SHP77 treated with DMSO at 0.1 percent for 48 hours (cell line): Measurements from ENCODE around the gene MT1G.
"Not testable (repeated sequence)": the region's sequence is repeated elsewhere in the genome, so short reads cannot be mapped to it uniquely, and the experiment has no call there.

ENCODE experiments used
- DNase-seq: peaks from one replicate; lab custom pipeline; 2025; lab: John Stamatoyannopoulos, UW

MT1G gene

DNA sequence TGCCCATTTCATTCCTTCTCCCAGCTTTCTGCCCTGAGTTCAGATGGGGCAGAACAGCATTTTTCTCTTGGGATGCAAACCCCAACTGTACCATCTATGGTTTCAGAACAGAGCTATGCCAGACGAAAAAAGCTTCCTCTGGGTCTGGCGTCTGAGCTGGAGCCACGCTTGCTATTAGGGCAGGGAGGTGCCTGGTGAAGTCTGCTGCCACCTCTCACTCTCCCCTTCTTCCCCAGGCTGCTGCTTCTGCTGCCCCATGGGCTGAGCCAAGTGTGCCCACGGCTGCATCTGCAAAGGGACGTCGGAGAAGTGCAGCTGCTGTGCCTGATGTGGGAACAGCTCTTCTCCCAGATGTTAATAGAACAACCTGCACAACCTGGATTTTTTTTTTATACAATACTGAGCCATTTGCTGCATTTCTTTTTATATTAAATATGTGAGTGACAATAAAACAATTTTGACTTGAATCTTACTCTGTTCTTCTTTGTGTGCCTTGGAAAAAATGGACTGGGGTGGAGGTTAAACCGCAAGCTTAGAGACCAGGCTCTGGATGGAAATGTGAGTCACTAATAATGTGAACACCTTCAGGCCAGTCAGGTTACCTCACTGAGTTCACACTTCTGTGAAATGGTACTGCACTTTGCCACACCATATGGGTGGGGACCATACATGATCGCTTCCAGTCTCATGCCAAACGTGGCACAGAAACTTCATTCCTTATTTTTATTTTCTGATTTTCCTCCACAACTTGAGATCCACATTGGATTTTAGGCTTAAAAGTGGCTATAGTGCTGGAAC lies 31.1 kb downstream of the MT1G start:
- DNase-seq, result no peak

DNA sequence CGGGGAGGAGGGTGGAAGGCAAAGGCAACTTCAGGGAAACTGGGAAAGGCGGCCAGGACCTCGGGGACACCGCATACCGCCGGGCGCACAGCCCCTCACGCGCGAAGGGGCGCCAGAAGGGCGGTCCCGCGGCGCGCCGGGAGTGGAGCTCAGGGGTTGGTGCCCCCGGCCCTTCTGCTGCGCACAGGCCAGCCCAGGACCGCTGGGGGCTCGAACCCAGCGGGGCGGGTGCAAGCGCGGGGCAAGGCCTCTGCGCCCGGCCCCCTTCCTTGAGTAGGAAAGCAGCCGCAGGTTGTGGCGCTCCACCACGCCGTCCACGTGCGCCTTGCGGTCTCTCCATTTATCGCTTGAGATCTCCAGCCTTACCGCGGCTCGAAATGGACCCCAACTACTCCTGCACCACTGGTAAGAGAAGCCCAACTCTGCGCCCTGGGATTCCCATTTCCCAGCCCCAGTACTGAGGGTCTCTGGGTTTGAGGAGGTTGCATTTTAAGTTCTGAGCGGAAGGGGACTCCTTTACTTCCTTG lies 32.4 kb downstream of the MT1G start:
- no peak for DNase-seq

DNA sequence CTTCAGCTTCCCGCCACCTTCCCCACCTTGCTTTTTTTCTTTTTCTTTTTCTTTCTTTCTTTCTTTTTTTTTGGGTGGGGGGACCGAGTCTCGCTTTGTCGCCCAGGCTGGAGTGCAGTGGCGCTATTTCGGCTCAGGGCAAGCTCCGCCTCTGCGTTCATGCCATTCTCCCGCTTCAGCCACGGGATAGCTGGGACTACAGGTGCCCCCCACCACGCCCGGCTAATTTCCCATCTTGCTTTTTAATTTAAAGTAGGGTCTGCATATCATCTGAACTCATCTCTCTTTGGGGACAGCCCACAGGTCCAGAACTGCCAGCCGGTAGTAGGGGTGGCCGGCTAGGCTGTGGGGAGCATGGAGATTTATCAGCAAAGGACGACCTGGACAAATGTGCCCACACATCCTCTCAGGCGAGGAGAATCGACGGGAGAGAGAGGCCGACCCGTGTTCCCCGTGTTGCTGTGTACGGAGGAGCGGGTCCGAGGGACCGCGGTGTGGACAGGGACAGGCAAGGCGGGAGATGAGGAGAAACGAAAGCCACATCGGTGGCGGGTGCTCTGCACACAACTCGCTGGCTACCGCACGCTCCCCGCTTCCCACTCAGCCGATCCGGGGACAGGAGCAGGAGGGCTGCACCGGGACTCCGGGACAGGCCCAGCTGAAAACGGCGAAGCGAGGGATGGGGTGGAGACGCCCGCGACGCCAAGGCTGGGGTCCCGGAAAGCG lies 33.0 kb downstream of the MT1G start:
- DNase-seq, result no peak

DNA sequence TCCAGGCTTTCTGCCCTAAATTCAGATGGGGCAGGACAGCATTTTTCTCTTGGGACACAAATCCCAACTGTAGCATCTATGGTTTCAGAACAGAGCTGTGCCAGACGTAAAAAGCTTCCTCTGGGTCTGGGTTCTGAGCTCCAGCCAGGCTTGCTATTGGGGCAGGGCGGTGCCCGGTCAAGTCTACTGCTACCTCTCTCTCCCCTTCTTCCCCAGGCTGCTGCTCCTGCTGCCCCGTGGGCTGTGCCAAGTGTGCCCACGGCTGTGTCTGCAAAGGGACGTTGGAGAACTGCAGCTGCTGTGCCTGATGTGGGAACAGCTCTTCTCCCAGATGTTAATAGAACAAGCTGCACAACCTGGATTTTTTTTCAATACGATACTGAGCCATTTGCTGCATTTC lies 34.3 kb downstream of the MT1G start:
- no peak for DNase-seq

DNA sequence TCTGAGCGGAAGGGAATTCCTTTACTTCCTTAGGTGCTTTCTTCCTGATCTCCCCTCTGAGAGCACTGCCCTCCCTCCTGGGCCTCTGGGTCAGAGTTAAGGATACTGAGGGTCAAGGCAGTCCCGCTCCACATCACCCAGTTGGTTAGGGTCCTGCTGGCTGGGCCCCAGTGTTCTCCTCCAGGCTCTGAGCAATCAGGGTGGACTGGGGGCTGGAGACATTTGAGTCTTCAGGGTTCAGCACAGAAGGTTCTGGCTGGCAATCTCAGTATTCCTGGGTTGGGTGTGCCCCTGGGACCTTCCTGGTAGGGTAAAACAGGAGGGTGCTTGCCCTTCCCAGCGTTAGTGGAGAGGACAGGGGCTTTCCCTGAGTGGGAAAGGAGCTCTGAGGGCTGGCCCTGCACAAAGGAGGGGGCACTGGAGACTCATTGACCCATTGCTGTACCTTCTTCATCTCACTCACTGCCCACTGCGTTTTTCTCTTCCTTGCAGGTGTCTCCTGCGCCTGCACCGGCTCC lies 35.0 kb downstream of the MT1G start:
- DNase-seq, result no peak

DNA sequence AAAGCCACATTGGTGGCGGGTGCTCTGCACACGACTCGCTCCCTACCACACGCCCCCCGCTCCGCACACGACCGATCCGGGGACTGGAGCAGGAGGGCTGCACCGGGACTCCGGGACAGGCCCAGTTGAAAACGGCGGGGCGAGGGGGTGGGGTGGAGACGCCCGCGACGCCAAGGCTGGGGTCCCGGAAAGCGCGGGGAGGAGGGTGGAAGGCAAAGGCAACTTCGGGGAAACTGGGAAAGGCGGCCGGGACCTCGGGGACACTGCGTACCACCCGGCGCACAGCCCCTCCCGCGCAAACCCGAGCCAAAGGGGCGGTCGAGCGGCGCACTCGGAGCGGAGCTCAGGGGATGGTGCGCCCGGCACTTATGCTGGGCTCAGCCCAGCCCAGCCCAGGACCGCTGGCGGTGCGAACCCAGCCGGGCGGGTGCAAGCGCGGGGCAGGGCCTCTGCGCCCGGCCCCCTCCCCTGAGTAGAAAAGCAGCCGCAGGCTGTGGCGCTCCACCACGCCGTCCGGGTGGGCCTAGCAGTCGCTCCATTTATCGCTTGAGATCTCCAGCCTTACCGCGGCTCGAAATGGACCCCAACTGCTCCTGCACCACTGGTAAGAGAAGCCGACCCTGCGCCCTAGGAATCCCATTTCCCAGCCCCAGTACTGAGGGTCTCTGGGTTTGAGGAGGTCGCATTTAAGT lies 35.6 kb downstream of the MT1G start, which contains the start of gene MT1M:
TSS of gene MT1M (plus strand) at position 504 of the 692 bp plus-strand sequence. CDS start at position 577, 73 bp downstream.
- DNase-seq, result no peak

DNA sequence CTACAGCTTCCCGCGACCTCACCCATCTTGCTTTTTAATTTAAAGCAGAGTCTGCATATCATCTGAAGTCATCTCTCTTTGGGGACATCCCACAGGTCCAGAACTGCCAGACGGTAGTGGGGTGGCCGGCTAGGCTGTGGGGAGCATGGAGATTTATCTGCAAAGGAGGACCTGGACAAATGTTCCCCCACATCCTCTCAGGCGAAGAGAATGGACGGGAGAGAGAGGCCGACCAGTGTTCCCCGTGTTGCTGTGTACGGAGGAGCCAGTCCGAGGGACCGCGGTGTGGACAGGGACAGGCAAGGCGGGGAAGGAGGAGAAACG lies 36.1 kb downstream of the MT1G start:
- DNase-seq, result no peak

DNA sequence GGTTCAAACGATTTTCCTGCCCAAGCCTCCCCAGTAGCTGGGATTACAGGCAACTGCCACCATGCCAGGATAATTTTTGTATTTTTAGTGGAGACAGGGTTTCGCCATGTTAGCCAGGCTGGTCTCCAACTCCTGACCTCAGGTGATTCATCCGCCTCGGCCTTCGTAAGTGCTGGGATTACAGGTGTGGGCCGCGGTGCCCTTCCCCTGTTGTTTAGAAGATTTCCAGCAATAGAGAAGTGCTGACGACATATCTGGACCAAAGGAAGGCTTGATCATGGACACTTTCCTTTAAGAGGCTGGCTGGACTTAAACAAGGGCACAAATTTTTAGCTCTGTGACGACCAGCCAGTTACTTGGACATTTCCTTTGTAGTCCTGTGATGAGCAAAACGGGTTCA lies 36.7 kb downstream of the MT1G start:
- no peak for DNase-seq

DNA sequence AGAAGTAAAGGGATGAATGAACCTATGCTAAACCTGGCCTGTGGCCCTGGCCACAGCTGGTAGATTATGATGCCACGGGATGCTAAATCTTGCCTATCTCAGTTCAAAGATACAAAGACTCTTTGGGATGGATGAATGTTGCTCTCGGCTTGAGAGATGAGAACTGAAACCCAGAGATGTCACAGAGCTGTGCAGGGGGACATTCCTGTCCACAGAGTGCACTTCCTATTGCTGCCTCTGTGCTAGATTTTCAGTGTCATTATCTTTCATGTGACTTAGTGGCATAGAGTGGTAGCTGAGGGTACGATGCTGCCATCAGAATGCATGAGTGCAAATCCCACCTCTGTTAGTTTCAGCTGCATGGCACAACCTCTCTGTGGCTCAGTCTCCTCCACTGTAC lies 37.7 kb downstream of the MT1G start:
- DNase-seq, result no peak

DNA sequence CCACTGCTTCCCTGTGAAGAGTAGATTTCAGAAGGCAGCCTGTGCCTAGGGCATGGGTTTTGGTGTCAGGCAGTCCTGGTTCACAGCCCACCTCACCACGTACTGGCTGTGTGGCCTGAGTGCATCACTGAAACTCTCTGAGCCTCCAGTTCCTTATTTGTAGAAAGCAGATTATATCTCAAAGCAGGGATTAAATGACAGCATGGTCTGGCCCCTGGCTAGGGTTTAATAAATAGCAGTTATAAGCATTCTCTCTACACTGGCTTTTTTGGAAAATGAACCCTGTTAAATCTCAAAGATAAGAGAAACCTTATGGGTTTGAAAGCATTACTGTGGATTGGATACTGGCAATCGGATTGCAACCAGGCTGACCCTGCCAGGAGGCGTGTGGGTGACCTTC lies 38.3 kb downstream of the MT1G start:
- no peak for DNase-seq

DNA sequence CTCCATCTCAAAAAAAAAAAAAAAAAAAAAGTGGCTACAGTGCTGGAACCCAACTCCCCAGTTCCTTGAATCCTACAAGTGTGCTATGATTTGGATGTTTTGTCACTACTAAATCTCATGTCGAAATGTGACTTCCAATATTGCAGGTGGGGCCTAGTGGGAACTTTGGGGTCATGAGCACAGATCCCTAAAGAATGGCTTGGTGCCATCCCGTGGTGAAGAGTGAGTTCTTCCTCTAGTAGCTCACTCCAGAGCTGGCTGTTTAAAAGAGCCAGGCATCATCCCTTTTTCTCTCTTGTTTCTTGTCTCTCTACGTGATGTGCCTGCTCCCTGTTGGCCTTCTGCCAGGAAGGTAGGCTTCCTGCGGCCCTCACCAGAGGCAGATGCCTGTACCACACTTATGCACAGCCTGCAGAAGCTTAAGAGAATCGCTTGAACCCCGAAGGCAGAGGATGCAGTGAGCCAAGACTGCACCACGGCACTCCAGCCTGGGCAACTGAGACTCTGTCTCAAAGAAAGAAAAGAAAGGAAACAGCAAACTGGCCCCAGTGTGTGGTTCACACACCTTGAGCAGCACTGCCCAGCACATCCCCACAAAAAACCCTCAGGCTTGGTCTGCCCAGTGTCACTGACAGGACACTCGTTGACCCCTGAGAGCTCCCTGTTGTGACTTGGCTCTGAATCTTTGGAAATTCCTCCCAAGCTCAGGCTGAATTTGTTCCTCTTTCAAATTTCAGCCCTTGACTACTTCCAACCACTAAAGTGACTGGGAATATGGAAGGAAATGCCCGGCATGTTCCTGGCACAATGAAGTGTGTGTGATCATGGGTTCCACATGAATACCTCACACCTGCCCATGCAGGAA lies 39.1 kb downstream of the MT1G start:
- DNase-seq, result no peak

DNA sequence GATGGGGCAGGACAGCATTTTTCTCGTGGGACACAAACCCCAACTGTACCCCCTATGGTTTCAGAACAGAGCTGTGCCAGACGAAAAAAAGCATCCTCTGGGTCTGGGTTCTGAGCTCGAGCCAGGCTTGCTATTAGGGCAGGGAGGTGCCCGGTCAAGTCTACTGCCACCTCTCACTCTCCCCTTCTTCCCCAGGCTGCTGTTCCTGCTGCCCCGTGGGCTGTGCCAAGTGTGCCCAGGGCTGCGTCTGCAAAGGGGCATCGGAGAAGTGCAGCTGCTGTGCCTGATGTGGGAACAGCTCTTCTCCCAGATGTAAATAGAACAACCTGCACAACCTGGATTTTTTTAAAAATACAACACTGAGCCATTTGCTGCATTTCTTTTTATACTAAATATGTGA lies 41.2 kb downstream of the MT1G start:
- DNase-seq, result no peak

DNA sequence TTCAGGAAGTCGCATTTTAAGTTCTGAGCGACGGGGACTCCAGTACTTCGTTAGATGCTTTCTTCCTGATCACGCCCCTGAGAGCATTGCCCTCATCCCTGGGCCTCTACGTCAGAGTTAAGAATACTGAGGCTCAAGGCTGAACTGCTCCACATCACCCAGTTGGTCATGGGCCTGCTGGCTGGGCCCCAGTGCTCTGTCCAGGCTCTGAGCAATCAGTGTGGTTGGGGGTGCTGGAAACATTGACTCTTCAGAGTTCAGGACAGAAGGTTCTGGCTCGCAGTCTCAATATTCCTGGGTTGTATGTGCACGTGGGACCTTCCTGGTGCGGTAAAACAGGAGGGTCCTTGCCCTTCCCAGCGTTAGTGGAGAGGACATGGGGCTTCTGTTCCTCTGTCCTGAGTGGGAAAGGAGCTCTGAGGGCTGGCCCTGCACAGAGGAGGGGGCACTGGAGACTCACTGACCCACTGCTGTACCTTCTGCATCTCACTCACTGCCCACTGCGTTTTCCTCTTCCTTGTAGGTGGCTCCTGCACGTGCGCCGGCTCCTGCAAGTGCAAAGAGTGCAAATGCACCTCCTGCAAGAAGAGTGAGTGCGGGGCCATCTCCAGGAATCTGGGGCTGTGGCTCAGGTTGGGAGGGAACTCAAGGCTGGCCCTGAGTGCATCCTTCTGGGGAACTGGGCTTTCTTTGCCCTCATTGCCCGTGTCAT lies 41.8 kb downstream of the MT1G start:
- no peak for DNase-seq

DNA sequence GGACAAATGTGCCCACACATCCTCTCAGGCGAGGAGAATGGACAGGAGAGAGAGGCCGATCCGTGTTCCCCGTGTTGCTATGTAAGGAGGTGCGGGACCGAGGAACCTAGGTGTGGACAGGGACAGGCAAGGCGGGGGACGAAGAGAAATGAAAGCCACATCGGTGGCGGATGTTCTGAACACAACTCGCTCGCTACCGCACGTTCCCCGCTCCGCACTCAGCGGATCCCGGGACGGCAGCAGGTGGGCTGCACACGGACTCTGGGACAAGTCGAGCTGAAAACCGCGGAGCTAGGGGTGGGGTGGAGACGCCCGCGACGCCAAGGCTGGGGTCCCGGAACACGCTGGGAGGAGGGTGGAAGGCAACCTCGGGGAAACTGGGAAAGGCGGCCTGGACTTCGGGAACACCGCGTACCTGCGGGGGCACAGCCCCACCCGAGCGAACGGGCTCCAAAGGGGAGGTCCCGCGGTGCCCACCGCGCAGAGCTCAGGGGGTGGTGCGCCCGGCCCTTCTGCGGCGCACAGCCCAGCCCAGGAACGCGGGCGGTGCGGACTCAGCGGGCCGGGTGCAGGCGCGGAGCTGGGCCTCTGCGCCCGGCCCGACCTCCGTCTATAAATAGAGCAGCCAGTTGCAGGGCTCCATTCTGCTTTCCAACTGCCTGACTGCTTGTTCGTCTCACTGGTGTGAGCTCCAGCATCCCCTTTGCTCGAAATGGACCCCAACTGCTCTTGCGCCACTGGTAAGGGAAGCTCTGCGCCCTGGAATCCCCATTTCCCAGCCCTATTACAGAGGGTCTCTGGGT lies 42.5 kb downstream of the MT1G start, which contains the start of gene MT1E:
TSS of gene MT1E (plus strand) at position 642 of the 803 bp plus-strand sequence. CDS start at position 713, 71 bp downstream.
- no peak for DNase-seq

DNA sequence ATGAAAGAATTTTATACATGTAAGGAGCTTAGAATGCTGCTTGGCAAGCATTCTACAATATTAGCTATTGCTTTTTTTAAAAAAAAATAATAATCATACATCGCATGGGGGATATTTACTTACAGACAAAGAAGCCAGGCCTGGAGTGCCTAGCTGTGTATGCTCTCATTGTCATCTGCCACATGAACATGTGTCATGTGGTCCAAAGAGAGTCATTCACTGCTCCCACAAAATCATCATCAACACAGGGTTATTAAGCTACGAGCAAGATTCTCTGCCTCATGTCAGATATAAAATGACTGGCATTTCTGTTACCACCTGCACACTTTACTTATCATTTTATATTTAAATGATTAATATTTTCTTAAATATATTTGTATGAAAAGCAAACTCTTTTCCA lies 44.2 kb downstream of the MT1G start:
- no peak for DNase-seq

DNA sequence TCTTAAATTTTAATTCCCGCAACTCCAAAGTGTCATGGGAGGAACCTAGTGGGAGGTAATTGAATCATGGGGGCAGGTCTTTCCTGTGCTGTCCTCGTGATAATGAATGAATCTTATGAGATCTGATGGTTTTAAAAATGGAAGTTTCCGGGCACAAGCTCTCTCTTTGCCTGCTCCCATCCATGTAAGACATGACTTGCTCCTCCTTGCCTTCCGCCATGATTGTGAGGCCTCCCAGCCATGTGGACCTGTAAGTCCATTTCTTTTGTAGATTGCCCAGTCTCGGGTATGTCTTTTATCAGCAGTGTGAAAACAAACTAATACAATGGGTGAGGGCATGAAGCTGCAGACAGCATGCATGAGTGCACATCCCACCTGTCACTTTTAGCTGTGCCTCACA lies 44.7 kb downstream of the MT1G start:
- DNase-seq, result not testable (repeated sequence)

DNA sequence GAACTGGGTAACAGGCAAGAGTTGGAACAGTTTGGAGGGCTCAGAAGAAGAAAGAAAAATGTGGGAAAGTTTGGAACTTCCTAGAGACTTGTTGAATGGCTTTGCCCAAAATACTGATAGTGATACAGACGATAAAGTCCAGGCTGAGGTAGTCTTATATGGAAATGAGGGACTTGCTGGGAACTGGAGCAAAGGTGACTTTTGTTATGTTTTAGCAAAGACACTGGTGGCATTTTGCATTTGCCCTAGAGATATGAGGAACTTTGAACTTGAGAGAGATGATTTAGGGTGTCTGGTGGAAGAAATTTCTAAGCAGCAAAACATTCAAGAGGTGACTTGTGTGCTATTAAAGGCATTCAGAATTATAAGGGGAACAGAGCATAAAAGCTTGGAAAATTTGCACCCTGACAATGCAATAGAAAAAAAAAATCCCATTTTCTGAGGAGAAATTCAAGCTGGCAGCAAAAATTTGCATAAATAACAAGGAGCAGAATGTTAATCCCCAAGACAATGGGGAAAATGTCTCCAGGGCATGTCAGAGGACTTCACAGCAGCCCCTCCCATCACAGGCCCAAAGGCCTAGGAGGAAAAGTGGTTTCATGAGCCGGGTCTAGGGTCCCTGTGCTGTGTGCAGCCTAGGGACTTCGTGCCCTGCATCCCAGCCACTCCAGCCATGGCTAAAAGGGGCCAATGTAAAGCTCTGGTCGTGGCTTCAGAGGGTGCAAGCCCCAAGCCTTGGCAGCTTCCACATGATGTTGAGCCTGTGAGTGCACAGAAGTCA lies 46.0 kb downstream of the MT1G start:
- DNase-seq, result not testable (repeated sequence)

DNA sequence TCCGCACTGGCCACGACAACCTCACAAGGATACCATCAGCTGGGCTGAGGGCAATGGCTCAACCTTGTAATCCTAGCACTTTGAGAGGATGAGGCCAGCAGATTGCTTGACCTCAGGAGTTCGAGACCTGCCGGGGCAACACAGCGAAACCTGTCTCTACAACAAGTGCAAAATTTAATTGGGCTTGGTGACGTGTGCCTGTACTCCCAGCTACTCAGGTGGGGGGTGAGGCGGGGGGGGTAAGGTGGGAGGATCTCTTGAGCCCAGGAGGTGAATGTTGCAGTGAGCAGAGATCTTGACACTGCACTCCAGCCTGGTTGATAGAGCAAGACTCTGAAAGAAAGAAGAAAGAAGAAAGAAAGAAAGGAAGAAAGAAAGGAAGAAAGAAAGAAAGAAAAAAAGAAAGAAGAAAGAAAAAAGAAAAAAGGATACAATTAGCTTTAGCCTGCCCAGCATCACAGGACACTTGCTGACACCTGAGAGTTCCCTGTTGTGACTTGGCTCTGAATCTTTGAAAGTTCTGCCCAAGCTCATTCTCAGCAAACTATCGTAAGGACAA lies 47.4 kb downstream of the MT1G start:
- DNase-seq, result no peak

DNA sequence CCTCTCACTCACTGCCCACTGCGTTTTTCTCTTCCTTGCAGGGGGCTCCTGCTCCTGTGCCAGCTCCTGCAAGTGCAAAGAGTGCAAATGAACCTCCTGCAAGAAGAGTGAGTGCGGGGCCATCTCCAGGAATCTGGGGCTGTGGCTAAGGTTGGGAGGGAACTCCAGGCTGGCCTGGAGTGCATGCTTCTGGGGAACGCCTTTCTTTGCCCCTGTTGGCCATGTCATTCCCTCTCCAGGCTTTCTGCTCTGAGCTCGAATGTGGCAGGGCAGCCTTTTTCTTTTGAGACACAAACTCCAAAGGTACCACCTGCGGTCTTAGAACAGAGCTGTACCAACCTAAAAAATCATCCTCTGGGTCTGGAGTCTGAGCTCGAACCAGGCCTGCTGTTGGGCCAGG lies 49.7 kb downstream of the MT1G start:
- DNase-seq, result no peak
